PC-9 (cell line): Measurements from ENCODE around the gene UNC13B. TPM values are rescaled to one million over a fixed set of nuclear protein-coding genes. Genes with fewer than 3 reads are reported as not detected.

Source experiments
- BruUV-seq: library from RNA; stranded (reverse); fragments of 400-500 nt; replicated peaks from 2 replicates; lab custom pipeline; 2021; lab: Mats Ljungman, UMichigan
- CTCF ChIA-PET: fragments of 300-600 bp; sonication (Branson Sonifier 250); formaldehyde crosslinking; loops from one replicate; lab custom pipeline; 2022; ENCODE audit warnings: antibody characterized with exemption; lab: Charles Lee
- POLR2A ChIA-PET: fragments of 300-600 bp; sonication (Branson Sonifier 250); formaldehyde crosslinking; loops from one replicate; lab custom pipeline; 2022; ENCODE audit warnings: antibody characterized with exemption; ENCODE audit not compliant: unreplicated experiment; lab: Charles Lee
- DNase-seq, 2 experiments: peaks; one replicate each; pipeline versions ENCODE4 v3.0.0 to v3.0.0-alpha.2; 2015 to 2022; ENCODE audit warnings: mixed read lengths in 1 of 2
- H2AFZ ChIP-seq: fragments of 200-600 bp; sonication (generic); 2 replicates; pipeline ENCODE4 v1.8.1; 2017; ENCODE audit warnings: antibody characterized with exemption
- H3F3A ChIP-seq: fragments of 200-600 bp; sonication (generic); 2 replicates; pipeline ENCODE4 v1.8.1; 2017; ENCODE audit warnings: antibody characterized with exemption, mild to moderate bottlenecking, low read depth; ENCODE audit not compliant: insufficient read depth
- H3K27ac ChIP-seq: fragments of 200-600 bp; sonication (generic); 2 replicates; pipeline ENCODE4 v1.6.1; 2016; ENCODE audit warnings: mixed run types
- H3K27me3 ChIP-seq: fragments of 200-600 bp; sonication (generic); 2 replicates; pipeline ENCODE4 v1.6.1; 2016; ENCODE audit warnings: low read depth, mixed run types; ENCODE audit not compliant: insufficient read depth
- H3K36me3 ChIP-seq: fragments of 200-600 bp; sonication (generic); 2 replicates; pipeline ENCODE4 v1.6.1; 2016; ENCODE audit warnings: low read depth, mixed run types
- H3K4me1 ChIP-seq: fragments of 200-600 bp; sonication (generic); replicated peaks from 2 replicates; pipeline ENCODE4 v1.6.1; 2016; ENCODE audit warnings: mixed run types; ENCODE audit not compliant: insufficient read depth
- H3K4me2 ChIP-seq: fragments of 200-600 bp; sonication (generic); 2 replicates; pipeline ENCODE4 v1.6.1; 2017; ENCODE audit warnings: mixed run types
- H3K4me3 ChIP-seq: fragments of 200-600 bp; sonication (generic); 2 replicates; pipeline ENCODE4 v1.6.1; 2016; ENCODE audit warnings: mixed run types
- H3K79me2 ChIP-seq: fragments of 200-600 bp; sonication (generic); 2 replicates; pipeline ENCODE4 v1.6.1; 2017; ENCODE audit warnings: low read depth, mixed run types
- H3K9me2 ChIP-seq: fragments of 200-600 bp; sonication (generic); 2 replicates; pipeline ENCODE4 v1.8.1; 2017; ENCODE audit warnings: mild to moderate bottlenecking; ENCODE audit not compliant: insufficient read depth
- H3K9me3 ChIP-seq: fragments of 200-600 bp; sonication (generic); 2 replicates; pipeline ENCODE4 v1.8.1; 2016; ENCODE audit warnings: low read depth; ENCODE audit not compliant: insufficient read depth
- H4K20me1 ChIP-seq: fragments of 200-600 bp; sonication (generic); 2 replicates; pipeline ENCODE4 v1.8.1; 2017; ENCODE audit not compliant: insufficient read depth
- EZH2 ChIP-seq: fragments of 200-600 bp; sonication (generic); IDR thresholded peaks from 2 replicates; pipeline ENCODE4 v1.8.0; 2017; ENCODE audit warnings: antibody characterized with exemption, low read depth
- intact Hi-C: fragments of 100-400 bp; cut with micrococcal nuclease; formaldehyde crosslinking; loops from one replicate; pipeline ENCODE4 v1.10.0; 2022; ENCODE audit not compliant: unreplicated experiment
- total RNA-seq: library from RNA; stranded (reverse); gene quantifications from 2 replicates; pipeline ENCODE4 v1.2.3, GENCODE V29; 2021
- TF ChIP-seq, protein P1 (sequence below): fragments of 200-600 bp; sonication (generic); conservative IDR thresholded peaks from 2 replicates; pipeline ENCODE4 v1.6.1; 2017; ENCODE audit warnings: mixed run types, antibody characterized with exemption, mild to moderate bottlenecking, moderate library complexity

Gene UNC13B
- total RNA-seq, 1 experiment from 2014 or later = not detected

DNA sequence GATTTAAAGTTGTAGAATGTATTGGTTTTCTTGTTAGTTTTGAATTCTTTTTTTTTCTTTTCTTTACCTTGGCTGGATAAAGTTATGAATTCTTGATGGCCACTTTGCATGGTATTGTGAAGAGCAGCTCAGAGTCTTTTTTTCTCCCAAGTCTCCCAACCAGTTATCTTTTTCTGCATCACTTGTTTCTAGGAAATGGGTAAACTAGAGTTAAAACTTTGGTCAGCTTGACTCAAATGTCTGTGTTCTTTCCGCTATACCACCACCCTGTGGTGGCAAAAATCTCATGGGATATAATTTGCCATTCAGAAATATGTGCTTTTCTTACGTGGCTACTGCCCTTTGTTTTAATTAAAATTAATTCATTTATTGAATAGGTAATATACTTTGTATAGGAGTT is 113.2 kb downstream of the UNC13B start:
- Histone ChIP-seq H3K4me3 (no peak overlapping the region), H3K79me2 (no peaks in the 10 kb centered on the region), H2AFZ (no peak overlapping the region), H3K9me3 (no peaks in the 10 kb centered on the region), H3F3A (no peaks in the 10 kb centered on the region), H3K4me1 (no peaks in the 10 kb centered on the region), H3K27me3 (no peaks in the 10 kb centered on the region), H4K20me1 (no peaks in the 10 kb centered on the region), H3K36me3 (no peaks in the 10 kb centered on the region), H3K9me2 (no peaks in the 10 kb centered on the region), H3K4me2 (no peak overlapping the region), H3K27ac (no peak overlapping the region)
- ChIA-PET POLR2A (no interaction called here), CTCF (no interaction called here)
- BruUV-seq = no TSS peak
- no peak for DNase-seq
- TF ChIP-seq, protein P1, sequence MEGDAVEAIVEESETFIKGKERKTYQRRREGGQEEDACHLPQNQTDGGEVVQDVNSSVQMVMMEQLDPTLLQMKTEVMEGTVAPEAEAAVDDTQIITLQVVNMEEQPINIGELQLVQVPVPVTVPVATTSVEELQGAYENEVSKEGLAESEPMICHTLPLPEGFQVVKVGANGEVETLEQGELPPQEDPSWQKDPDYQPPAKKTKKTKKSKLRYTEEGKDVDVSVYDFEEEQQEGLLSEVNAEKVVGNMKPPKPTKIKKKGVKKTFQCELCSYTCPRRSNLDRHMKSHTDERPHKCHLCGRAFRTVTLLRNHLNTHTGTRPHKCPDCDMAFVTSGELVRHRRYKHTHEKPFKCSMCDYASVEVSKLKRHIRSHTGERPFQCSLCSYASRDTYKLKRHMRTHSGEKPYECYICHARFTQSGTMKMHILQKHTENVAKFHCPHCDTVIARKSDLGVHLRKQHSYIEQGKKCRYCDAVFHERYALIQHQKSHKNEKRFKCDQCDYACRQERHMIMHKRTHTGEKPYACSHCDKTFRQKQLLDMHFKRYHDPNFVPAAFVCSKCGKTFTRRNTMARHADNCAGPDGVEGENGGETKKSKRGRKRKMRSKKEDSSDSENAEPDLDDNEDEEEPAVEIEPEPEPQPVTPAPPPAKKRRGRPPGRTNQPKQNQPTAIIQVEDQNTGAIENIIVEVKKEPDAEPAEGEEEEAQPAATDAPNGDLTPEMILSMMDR = no peak
- no peak for TF ChIP-seq EZH2
- intact Hi-C loops = no loop called here

DNA sequence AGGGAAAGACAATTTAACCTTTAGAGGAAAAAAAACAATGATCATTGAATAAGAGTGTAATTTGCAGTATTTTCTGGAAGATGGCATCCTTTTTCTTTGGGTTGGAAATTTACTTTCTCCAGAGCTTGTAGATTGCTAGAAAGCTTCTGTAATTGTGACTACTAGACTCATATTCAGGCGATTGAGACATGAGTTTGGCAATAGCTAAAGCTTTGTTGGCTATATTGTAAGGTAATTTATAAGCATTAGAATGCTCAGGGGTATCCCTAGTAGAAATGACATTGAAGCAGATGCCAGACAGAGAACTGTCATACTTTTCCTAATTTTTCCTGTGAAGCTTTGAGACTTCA is 115.3 kb downstream of the UNC13B start:
- intact Hi-C loops = no loop called here
- DNase-seq = no peak
- ChIA-PET POLR2A (interaction anchor here (0.6 to 0.8 kb wide), 2 partner anchors 24 to 377 kb away, joined by 3 to 11 read pairs; no protein-coding TSS in a partner anchor), CTCF (no interaction called here)
- BruUV-seq = no TSS peak
- Histone ChIP-seq H3K27me3 (no peaks in the 10 kb centered on the region), H3K4me1 (no peaks in the 10 kb centered on the region), H3F3A (no peaks in the 10 kb centered on the region), H3K4me2 (no peak overlapping the region), H3K4me3 (no peak overlapping the region), H4K20me1 (no peaks in the 10 kb centered on the region), H3K27ac (no peak overlapping the region), H3K9me3 (no peaks in the 10 kb centered on the region), H3K36me3 (no peaks in the 10 kb centered on the region), H2AFZ (no peak overlapping the region), H3K9me2 (no peaks in the 10 kb centered on the region), H3K79me2 (no peaks in the 10 kb centered on the region)
- TF ChIP-seq EZH2 = no peak
- TF ChIP-seq, protein P1 = no peak

GRCh38 chr9:35277628-35278359 is 116.0 kb downstream of the UNC13B start:
- CTCF ChIA-PET = no interaction called here

More at GRCh38 chr9:35277628-35278359, 116.0 kb downstream of the UNC13B start:
- intact Hi-C loops = no loop called here
- no peak overlapping the region for H3K27ac ChIP-seq
- H3K4me3 ChIP-seq = no peak overlapping the region
- H3K79me2 ChIP-seq = no peaks in the 10 kb centered on the region
- no peaks in the 10 kb centered on the region for H3K9me3 ChIP-seq
- H3K27me3 ChIP-seq = no peaks in the 10 kb centered on the region
- no peaks in the 10 kb centered on the region for H3K4me1 ChIP-seq
- no peak overlapping the region for H3K4me2 ChIP-seq
- H3K36me3 ChIP-seq = no peaks in the 10 kb centered on the region
- POLR2A ChIA-PET = interaction anchor here (0.8 kb wide), 1 partner anchor 25 kb away, joined by 11 read pairs; no protein-coding TSS in a partner anchor
- no peaks in the 10 kb centered on the region for H3F3A ChIP-seq
- H3K9me2 ChIP-seq = no peaks in the 10 kb centered on the region
- no peak overlapping the region for H2AFZ ChIP-seq
- TF ChIP-seq EZH2 = no peak
- TF ChIP-seq, protein P1 = no peak
- no TSS peak for BruUV-seq
- no peaks in the 10 kb centered on the region for H4K20me1 ChIP-seq
- DNase-seq = no peak
